ENCODE results near the gene FGF9.

- TF ChIP-seq, protein P1, sequence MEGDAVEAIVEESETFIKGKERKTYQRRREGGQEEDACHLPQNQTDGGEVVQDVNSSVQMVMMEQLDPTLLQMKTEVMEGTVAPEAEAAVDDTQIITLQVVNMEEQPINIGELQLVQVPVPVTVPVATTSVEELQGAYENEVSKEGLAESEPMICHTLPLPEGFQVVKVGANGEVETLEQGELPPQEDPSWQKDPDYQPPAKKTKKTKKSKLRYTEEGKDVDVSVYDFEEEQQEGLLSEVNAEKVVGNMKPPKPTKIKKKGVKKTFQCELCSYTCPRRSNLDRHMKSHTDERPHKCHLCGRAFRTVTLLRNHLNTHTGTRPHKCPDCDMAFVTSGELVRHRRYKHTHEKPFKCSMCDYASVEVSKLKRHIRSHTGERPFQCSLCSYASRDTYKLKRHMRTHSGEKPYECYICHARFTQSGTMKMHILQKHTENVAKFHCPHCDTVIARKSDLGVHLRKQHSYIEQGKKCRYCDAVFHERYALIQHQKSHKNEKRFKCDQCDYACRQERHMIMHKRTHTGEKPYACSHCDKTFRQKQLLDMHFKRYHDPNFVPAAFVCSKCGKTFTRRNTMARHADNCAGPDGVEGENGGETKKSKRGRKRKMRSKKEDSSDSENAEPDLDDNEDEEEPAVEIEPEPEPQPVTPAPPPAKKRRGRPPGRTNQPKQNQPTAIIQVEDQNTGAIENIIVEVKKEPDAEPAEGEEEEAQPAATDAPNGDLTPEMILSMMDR (IDR thresholded peaks at IDR 0.05) = no peak
- no peak for TF ChIP-seq ZFX (IDR thresholded peaks at IDR 0.05; ENCODE audit: borderline replicate concordance)
Measured at GRCh38 chr13:21753117-21753729, 82.3 kb downstream of the FGF9 start.
